Breast epithelium (tissue), 4 donors: ENCODE results near the gene SELENOM. TPM values are rescaled to one million over a fixed set of nuclear protein-coding genes. Genes with fewer than 3 reads are reported as not detected.
A peak's percentile ranks its signal among the peaks of the same experiment; 100 is the strongest.

Experiments used
- DNase-seq, 2 donors: peaks; one replicate each; pipeline ENCODE4 v3.0.0-alpha.2; 2019; ENCODE audit warnings: low spot score in 2 of 2
- H3K27ac ChIP-seq, 2 donors: fragments of 200-600 bp; sonication (generic) in 1 of 2; one replicate each; pipeline ENCODE4 v1.5.1; 2016 to 2019; ENCODE audit warnings: mild to moderate bottlenecking in 1 of 2
- H3K27me3 ChIP-seq, 2 donors: fragments of 200-600 bp; sonication (generic) in 1 of 2; one replicate each; pipeline versions ENCODE4 v1.5.1 to v1.6.0; 2017 to 2019; ENCODE audit warnings: control low read depth in 1 of 2, mild to moderate bottlenecking in 1 of 2
- H3K36me3 ChIP-seq: fragments of 200-600 bp; one replicate; pipeline ENCODE4 v1.5.1; 2019
- H3K4me1 ChIP-seq, 2 donors: fragments of 200-600 bp; sonication (generic); one replicate each; pipeline ENCODE4 v1.5.1; 2016 to 2019; ENCODE audit warnings: control low read depth in 1 of 2
- H3K4me3 ChIP-seq, 3 donors: fragments of 200-600 bp; sonication (generic); 1 replicate in 2 of 3; 2 replicates in 1 of 3; pipeline ENCODE4 v1.5.1; 2016 to 2019; ENCODE audit warnings: mild to moderate bottlenecking in 3 of 3, moderate library complexity in 2 of 3
- H3K9me3 ChIP-seq, 2 donors: fragments of 200-600 bp; sonication (generic) in 1 of 2; one replicate each; pipeline ENCODE4 v1.5.1; 2016 to 2019; ENCODE audit warnings: control low read depth in 1 of 2
- POLR2A ChIP-seq: fragments of 450-650 bp; IDR thresholded peaks from one replicate; pipeline ENCODE4 v1.6.1; 2016; ENCODE audit warnings: antibody characterized with exemption, mild to moderate bottlenecking, moderate library complexity
- POLR2AphosphoS5 ChIP-seq, 3 donors: sonication (generic); formaldehyde crosslinking; IDR thresholded peaks; one replicate each; pipeline ENCODE4 v1.6.1; 2017; ENCODE audit warnings: antibody characterized with exemption in 3 of 3
- intact Hi-C: fragments of 100-400 bp; cut with DNase I; formaldehyde crosslinking; loops from one replicate; pipeline ENCODE4 v1.15.1; 2023; ENCODE audit warnings: low total_unique reads
- total RNA-seq, 3 donors: library from RNA; depleted of rRNA; stranded (reverse); fragments of >200 nt; gene quantifications; one replicate each; pipeline ENCODE4 v1.1.0, GENCODE V29; 2016
- TF ChIP-seq, protein P1 (sequence below), 3 donors: fragments of 450-650 bp; IDR thresholded peaks; one replicate each; pipeline ENCODE4 v1.5.1; 2016 to 2017; ENCODE audit warnings: antibody characterized with exemption in 3 of 3, mild to moderate bottlenecking in 3 of 3, moderate library complexity in 3 of 3

Gene SELENOM
- total RNA-seq, 3 donors from 2014 or later, result 297 to 485 (median 411) TPM

DNA sequence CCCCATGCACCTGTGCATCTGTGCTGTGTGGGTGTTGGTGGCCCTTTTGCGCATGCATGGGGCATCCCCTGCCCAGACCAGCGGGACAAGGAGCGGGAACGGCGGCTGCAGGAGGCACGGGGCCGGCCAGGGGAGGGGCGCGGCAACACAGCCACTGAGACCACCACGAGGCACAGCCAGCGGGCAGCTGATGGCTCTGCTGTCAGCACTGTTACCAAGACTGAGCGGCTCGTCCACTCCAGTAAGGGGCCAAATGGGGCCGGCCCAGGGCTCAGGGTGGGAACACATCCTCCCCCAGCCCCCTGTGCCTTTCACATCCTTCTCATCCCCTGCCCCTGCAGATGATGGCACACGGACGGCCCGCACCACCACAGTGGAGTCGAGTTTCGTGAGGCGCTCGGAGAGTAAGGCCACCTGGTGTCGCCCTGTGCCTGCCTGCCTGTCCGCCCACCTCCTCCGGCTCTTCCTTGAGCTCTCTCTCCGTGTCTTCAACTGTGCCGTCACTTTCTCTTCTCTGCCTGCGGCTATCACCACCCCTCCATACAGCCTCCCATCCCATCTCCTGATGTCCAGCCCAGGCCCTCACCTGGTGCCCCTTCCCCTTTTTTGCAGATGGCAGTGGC, 10.6 kb downstream of the SELENOM start:
- no peaks in the 10 kb centered on the region for H3K9me3 ChIP-seq
- H3K27ac ChIP-seq, result no peak overlapping the region
- peaks cover 7% of the 10 kb centered on the region for H3K36me3 ChIP-seq
- no peak overlapping the region for H3K4me3 ChIP-seq
- intact Hi-C loops, result no loop called here
- TF ChIP-seq POLR2A, result no peak
- TF ChIP-seq, protein P1, sequence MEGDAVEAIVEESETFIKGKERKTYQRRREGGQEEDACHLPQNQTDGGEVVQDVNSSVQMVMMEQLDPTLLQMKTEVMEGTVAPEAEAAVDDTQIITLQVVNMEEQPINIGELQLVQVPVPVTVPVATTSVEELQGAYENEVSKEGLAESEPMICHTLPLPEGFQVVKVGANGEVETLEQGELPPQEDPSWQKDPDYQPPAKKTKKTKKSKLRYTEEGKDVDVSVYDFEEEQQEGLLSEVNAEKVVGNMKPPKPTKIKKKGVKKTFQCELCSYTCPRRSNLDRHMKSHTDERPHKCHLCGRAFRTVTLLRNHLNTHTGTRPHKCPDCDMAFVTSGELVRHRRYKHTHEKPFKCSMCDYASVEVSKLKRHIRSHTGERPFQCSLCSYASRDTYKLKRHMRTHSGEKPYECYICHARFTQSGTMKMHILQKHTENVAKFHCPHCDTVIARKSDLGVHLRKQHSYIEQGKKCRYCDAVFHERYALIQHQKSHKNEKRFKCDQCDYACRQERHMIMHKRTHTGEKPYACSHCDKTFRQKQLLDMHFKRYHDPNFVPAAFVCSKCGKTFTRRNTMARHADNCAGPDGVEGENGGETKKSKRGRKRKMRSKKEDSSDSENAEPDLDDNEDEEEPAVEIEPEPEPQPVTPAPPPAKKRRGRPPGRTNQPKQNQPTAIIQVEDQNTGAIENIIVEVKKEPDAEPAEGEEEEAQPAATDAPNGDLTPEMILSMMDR (IDR thresholded peaks at IDR 0.05), result no peak
- no peak for TF ChIP-seq POLR2AphosphoS5 (IDR thresholded peaks at IDR 0.05)
- H3K27me3 ChIP-seq, result no peaks in the 10 kb centered on the region
- DNase-seq, result no peak
- no peaks in the 10 kb centered on the region for H3K4me1 ChIP-seq

DNA sequence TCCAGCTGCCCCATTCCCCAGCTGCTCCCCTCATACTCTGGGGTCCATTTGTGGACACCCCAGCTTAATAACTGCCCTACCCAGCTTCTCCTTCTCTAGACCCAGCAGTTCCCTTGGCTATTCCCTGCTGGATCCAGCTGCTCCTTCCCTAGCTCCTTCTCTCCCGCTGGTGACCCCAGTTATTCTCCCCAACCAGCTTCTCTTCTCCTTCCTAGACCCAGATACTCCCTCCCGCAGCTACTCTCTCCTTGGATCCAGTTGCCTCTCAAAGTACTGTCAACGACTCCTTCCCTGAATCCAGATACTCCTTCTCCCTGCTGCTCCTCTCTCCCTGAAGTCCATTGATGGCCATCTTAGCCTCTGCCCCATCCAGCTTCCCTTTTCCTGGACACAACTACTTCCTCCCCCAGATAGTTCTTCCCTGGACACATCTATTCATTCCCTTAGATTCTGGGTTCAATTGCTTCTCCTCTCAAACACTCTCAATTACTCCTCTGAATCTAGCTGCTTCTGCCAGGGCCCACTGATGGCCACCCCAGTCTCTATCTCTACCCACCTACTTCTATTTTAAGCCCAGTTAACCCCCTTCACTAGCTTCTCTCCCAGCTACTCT, 11.6 kb downstream of the SELENOM start:
- H3K4me1 ChIP-seq, result no peaks in the 10 kb centered on the region
- TF ChIP-seq, protein P1 (IDR thresholded peaks at IDR 0.05), result no peak
- TF ChIP-seq POLR2AphosphoS5 (IDR thresholded peaks at IDR 0.05), result no peak
- TF ChIP-seq POLR2A, result no peak
- intact Hi-C loops, result no loop called here

DNA sequence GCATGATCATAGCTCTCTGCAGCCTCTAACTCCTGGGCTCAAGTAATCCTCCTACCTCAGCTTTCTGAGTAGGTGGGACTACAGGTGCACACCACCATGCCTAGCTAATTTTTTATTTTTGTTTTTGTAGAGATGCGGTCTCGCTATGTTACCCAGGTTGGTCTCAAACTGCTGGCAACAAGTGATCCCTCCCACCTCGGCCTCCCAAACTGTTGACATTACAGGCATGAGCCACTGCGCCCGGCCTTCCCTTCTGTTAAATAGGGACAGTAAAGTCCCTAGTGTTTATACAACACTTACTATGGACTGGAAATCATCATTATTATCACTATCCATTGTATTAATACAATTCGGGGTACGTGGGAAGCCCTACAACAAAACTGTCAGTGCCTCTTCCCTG, 12.6 kb downstream of the SELENOM start:
- H3K4me1 ChIP-seq, result no peaks in the 10 kb centered on the region
- H3K4me3 ChIP-seq, result no peak overlapping the region
- TF ChIP-seq POLR2AphosphoS5 (IDR thresholded peaks at IDR 0.05), result no peak
- H3K36me3 ChIP-seq, result peaks cover 7% of the 10 kb centered on the region
- H3K27me3 ChIP-seq, result no peaks in the 10 kb centered on the region
- DNase-seq, result no peak
- H3K27ac ChIP-seq, result no peak overlapping the region
- no peaks in the 10 kb centered on the region for H3K9me3 ChIP-seq
- intact Hi-C loops, result no loop called here

More for the DNA sequence above, 11.6 kb downstream of the SELENOM start:
- Histone ChIP-seq H3K27me3 (no peaks in the 10 kb centered on the region), H3K9me3 (no peaks in the 10 kb centered on the region), H3K36me3 (peaks cover 7% of the 10 kb centered on the region), H3K4me3 (no peak overlapping the region), H3K27ac (peak overlapping the region in 1 of 2 donors; percentile 5)
- no peak for DNase-seq

DNA sequence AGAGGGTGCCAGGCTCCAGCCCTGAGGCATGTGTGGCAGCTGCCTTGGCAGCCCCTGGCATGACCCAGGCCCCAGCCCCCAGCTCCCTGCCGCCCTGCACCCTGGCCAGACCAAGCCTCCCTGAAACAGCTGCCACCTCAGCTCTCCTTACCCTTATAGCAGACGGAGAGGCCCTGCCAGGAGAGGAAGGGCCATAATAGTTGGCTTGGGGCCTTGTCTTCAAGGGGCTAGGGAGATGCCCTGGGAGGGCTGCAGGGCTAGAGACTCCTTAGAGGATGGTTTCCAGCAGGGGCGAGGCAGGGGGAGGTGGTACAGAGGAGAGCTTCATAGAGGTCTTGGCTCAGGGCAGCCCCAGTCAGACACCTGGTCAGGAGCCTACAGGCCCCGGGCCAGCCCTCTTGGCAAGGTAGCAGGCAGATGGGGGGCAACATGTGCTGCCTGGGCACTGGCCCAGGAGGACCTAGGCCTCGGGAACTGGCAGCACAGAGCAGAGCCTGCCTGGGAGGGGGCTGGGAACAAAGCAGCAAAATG, 13.3 kb downstream of the SELENOM start:
- H3K27me3 ChIP-seq, result no peaks in the 10 kb centered on the region
- peaks cover 7% of the 10 kb centered on the region for H3K36me3 ChIP-seq
- no peak for DNase-seq
- H3K27ac ChIP-seq, result no peak overlapping the region
- no peak overlapping the region for H3K4me3 ChIP-seq
- H3K4me1 ChIP-seq, result no peaks in the 10 kb centered on the region
- H3K9me3 ChIP-seq, result no peaks in the 10 kb centered on the region
- TF ChIP-seq POLR2A, result no peak
- no peak for TF ChIP-seq POLR2AphosphoS5 (IDR thresholded peaks at IDR 0.05)
- TF ChIP-seq, protein P1 (IDR thresholded peaks at IDR 0.05), result no peak
- intact Hi-C loops, result no loop called here

DNA sequence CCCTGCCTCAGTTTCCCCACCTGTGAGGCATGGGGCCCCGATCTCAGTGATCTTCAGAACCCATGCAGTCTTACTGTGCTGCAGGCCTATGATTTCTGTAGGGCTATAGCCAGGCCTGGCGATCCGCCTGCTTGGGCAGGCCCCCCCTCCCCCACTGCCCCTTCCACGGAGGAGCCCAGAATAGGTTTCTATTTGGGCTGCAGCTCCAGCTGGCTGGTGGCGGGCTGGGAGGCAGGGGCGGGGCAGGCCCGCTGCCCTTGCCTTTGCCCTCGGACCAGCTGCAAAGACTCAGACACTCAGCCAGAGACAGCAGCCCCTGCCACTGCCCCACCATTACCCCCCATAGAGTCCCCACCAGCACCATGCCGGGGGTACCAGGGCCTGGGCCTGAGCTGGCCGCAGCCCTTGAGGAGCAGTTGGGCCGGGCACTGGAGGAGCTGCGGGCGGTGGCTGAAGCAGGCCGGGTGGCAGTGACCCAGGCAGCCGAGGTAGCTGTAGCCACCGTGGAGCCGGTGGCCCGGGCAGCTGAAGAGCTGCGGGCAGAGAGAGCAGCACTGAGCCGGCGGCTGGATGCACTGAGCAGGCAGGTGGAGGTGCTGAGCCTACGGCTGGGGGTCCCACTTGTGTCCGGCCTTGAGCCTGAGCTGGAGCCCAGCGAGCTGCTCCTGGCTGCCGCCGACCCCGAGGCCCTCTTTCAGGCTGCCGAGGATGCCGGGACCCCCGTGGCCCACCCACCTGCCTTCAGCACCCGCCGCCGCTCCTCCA, 14.1 kb downstream of the SELENOM start:
- H3K9me3 ChIP-seq, result no peaks in the 10 kb centered on the region
- intact Hi-C loops, result no loop called here
- no peak for DNase-seq
- H3K27ac ChIP-seq, result peak overlapping the region in 1 of 2 donors; percentile 20
- H3K4me3 ChIP-seq, result no peak overlapping the region
- H3K4me1 ChIP-seq, result no peaks in the 10 kb centered on the region
- TF ChIP-seq POLR2A (no peak), POLR2AphosphoS5 (IDR thresholded peaks at IDR 0.05) (no peak)
- TF ChIP-seq, protein P1 (IDR thresholded peaks at IDR 0.05), result no peak
- H3K27me3 ChIP-seq, result no peaks in the 10 kb centered on the region
- H3K36me3 ChIP-seq, result peaks cover 9% of the 10 kb centered on the region
